ENCODE measurements around the gene ITPRIPL2.

DNA sequence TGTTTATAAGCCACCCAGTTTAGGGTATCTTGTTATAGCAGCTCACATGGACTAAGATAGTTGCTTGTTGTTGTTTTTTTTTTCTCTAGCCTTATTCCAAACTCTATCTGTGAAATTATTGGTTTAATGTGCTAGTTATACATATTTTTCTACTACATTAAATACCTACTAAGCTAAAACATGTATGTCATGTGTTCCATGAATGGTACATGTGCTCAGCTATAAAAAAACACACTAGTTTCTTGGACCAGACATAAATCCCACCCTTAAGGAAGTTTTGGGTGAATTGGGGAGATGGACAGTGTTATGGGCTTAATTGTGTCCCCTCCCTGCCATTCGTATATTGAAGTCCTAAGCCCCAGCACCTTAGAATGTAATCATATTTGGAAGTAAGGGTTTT, 19.8 kb downstream of the ITPRIPL2 start:
- no peak for TF ChIP-seq POLR2A (IDR thresholded peaks at IDR 0.05)
- TF ChIP-seq CTCF (IDR thresholded peaks at IDR 0.05): no peak

All from testis (tissue), 2 donors.